Gastrocnemius medialis (tissue), 4 donors: ENCODE data around the gene DNAH3.

Experiments used
- CTCF ChIP-seq, 5 experiments: fragments of 450-650 bp in 3 of 5; fragments of 200-600 bp in 2 of 5; sonication (generic) in 2 of 5; IDR thresholded peaks in 4 of 5; conservative IDR thresholded peaks in 1 of 5; 1 replicate in 4 of 5; 2 replicates in 1 of 5; pipeline ENCODE4 v1.5.1; 2016 to 2019; ENCODE audit warnings: antibody characterized with exemption in 5 of 5, mild to moderate bottlenecking in 3 of 5, moderate library complexity in 3 of 5
- POLR2A ChIP-seq, 2 donors: fragments of 450-650 bp; IDR thresholded peaks; one replicate each; pipeline ENCODE4 v1.6.1; 2017; ENCODE audit warnings: antibody characterized with exemption in 2 of 2, mild to moderate bottlenecking in 2 of 2, moderate library complexity in 2 of 2

- TF ChIP-seq CTCF (IDR thresholded peaks at IDR 0.05 in 4 of 5, conservative IDR thresholded peaks at IDR 0.05 in 1 of 5) (no peak), POLR2A (IDR thresholded peaks at IDR 0.05) (no peak)
Measured at GRCh38 chr16:20956319-20956718, 194.3 kb downstream of the DNAH3 start.
